Glutamatergic neuron (in vitro differentiated cells): Measurements from ENCODE around the gene MRPL36. TPM values are rescaled to one million over a fixed set of nuclear protein-coding genes. Genes with fewer than 3 reads are reported as not detected.

Source experiments
- DNase-seq: peaks from one replicate; pipeline ENCODE4 v3.0.0; 2022
- H3K27ac Mint-ChIP-seq: one replicate; pipeline ENCODE4 v1.8.0; 2020; ENCODE audit warnings: mild to moderate bottlenecking, mixed read lengths, inconsistent platforms; ENCODE audit not compliant: unreplicated experiment
- H3K27me3 Mint-ChIP-seq: one replicate; pipeline ENCODE4 v1.8.0; 2020; ENCODE audit warnings: mild to moderate bottlenecking, moderate library complexity, mixed read lengths, inconsistent platforms; ENCODE audit not compliant: unreplicated experiment
- H3K36me3 Mint-ChIP-seq: one replicate; pipeline ENCODE4 v1.8.0; 2020; ENCODE audit warnings: mild to moderate bottlenecking, mixed read lengths, inconsistent platforms; ENCODE audit not compliant: unreplicated experiment
- H3K4me1 Mint-ChIP-seq: one replicate; pipeline ENCODE4 v1.8.0; 2020; ENCODE audit warnings: mild to moderate bottlenecking, low read depth, mixed read lengths, inconsistent platforms; ENCODE audit not compliant: unreplicated experiment
- H3K4me3 Mint-ChIP-seq: one replicate; pipeline ENCODE4 v1.8.0; 2020; ENCODE audit warnings: mild to moderate bottlenecking, mixed read lengths, inconsistent platforms; ENCODE audit not compliant: unreplicated experiment
- H3K9me3 Mint-ChIP-seq: one replicate; pipeline ENCODE4 v1.8.0; 2020; ENCODE audit warnings: mild to moderate bottlenecking, moderate library complexity, mixed read lengths, inconsistent platforms; ENCODE audit not compliant: unreplicated experiment
- CTCF ChIP-seq: fragments of 200-600 bp; sonication (generic); IDR thresholded peaks from one replicate; pipeline ENCODE4 v1.5.0; 2021; ENCODE audit not compliant: partially characterized antibody, unreplicated experiment
- total RNA-seq: library from RNA; stranded (reverse); fragmentation: NEBNext Ultra II Directional; extraction: Animal tissue kit (Norgen Biotek cat#: 25700); gene quantifications from one replicate; pipeline ENCODE4 v1.2.1, GENCODE V29; 2021; ENCODE audit not compliant: unreplicated experiment

Gene MRPL36
- total RNA-seq, 1 donor from 2014 or later = 40.0 TPM

- Mint-ChIP-seq H3K36me3 (no peaks in the 10 kb centered on the region), H3K4me1 (no peaks in the 10 kb centered on the region), H3K4me3 (no peak overlapping the region), H3K9me3 (peaks cover 5% of the 10 kb centered on the region), H3K27ac (no peak overlapping the region), H3K27me3 (peaks cover 6% of the 10 kb centered on the region)
- peak; percentile 7 for DNase-seq
- TF ChIP-seq CTCF = no peak
Observed at GRCh38 chr5:1748845-1749244, 50.8 kb downstream of the MRPL36 start.

Other genes starting within 250 kb of the MRPL36 start
- gene NDUFS6, start 1.6 kb upstream of the MRPL36 start, total RNA-seq = 40.3 TPM
- gene IRX4, start 83.1 kb upstream of the MRPL36 start, total RNA-seq = 0.20 TPM